NCI-H2081 treated with DMSO at 0.1 percent for 48 hours (cell line): ENCODE measurements around the gene ZSCAN1.

Experiments used
- DNase-seq: peaks from one replicate; lab custom pipeline; 2025; lab: John Stamatoyannopoulos, UW

ZSCAN1 gene

GRCh38 chr19:58084596-58085347 is 50.9 kb downstream of the ZSCAN1 start:
- no peak for DNase-seq

- DNase-seq, result no peak
These were observed 51.6 kb downstream of the ZSCAN1 start for GRCh38 chr19:58085348-58085875.

DNA sequence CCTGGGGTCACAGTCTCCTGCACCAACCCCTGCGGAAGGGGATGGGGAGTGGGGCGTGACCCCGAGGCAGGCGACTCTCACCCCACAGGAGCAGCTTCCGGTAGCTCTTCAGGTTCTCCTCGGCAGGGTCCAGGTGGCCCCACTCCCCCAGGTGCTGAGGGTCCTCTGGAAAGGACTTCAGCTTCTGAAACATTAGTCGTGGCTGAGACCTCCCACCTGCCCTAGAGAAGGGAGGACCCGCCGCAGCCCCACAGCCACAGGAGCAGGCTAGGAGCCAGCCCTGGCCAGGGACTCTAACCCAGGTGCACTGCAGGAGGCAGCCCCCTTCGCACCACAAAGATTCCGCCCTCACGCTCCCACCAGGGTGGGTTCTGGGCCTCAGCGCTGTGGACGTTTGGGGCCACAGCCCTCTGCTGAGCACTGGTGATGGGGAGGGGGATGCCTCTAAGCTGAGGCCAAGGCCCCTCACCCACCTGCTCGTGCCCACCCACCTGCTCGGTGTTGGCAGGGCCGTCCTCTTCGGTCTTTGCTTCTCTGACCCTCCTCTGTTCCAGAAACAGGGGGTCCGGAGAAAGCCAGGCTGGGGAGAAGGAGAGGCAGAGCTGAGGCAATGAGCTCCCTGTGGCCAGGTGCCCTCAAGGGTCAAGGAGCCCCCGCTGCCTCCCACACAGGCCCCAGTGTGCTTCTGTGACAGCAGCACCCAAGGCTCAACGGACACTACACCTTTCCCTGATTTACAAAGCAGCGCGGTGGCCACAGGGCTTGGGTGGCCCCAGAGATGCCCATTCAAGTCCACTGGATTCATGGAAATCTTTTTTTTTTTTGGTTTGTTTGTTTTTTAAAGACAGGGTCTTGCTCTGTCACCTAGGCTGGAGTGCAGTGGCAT is 53.2 kb downstream of the ZSCAN1 start:
- DNase-seq, result no peak

- DNase-seq, result no peak
These were observed 54.8 kb downstream of the ZSCAN1 start for GRCh38 chr19:58088521-58089052.

- DNase-seq, result no peak
These were observed 56.0 kb downstream of the ZSCAN1 start for GRCh38 chr19:58089846-58090245.

DNA sequence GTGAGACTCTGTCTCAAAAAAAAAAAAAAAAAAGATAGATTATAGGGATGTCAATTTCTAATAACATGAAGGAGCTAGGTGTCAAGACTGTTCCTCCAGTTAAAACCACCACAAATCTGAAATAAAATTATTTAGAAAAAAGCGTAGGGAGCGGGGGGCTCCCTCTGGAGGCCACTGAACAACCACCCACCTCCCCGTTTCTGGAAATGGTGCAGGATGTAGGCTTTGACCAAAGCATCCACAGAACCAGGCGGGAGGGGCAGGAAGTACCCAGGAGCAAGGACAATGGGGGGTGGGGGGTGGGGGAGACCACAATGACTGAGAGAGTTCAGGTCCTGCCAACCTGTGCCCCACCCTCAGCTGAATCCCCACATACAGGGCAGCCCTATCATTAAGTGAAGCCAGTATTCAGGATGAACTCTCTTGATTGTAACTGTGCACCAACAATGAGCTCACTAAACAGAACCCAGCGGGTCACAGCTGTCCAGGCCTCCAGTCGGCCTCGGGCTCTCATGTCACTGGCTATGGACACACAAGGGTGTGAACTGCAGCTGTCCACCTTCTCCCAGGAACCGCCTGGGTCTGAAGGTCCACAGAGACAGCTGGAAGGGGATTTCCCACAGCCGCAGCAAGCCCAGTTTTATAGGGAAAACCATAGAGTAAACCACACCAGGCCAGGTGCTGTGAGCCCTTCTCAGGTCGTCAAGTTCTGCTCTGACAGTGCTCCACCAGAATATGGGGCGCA is 57.6 kb downstream of the ZSCAN1 start:
- no peak for DNase-seq

GRCh38 chr19:58093071-58093470 is 59.2 kb downstream of the ZSCAN1 start:
- no peak for DNase-seq

- no peak for DNase-seq
These were observed 61.5 kb downstream of the ZSCAN1 start for GRCh38 chr19:58095328-58095727.

GRCh38 chr19:58096884-58097283 is 63.1 kb downstream of the ZSCAN1 start:
- no peak for DNase-seq

DNA sequence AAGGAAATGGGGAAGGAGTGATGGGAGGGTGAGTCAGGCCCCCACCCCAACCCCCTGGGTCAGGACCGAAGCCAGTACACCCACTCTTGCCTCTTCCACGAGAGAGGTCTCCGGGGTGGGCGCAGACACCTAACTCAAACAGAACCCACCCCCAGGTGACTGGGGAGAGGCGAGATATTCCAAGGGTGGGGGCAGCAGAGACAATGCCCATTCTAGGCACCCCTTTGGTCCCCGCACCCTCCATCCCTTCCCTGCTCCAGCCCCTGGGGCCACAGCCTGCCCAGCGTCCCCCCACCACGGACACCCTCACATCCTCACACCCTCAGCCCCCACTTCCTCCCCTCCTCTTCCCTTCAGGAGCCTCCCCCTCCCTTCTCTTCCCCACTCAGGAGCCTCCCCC is 63.5 kb downstream of the ZSCAN1 start:
- no peak for DNase-seq

- DNase-seq, result peak; percentile 65
These were observed 64.2 kb downstream of the ZSCAN1 start, which contains the start of gene ZSCAN18 for GRCh38 chr19:58097781-58098681. Gene ZSCAN18 (minus strand): TSS chr19:58098231. CDS start chr19:58090267, 7,964 bp downstream.

- DNase-seq, result no peak
These were observed 64.8 kb downstream of the ZSCAN1 start for GRCh38 chr19:58098682-58098998.
